NCI-H345 treated with DMSO at 0.1 percent for 48 hours (cell line): ENCODE data around the gene CPEB2.

ENCODE experiments used
- DNase-seq: peaks from one replicate; lab custom pipeline; 2025; ENCODE audit not compliant: unreplicated experiment; lab: John Stamatoyannopoulos, UW

Gene CPEB2

DNA sequence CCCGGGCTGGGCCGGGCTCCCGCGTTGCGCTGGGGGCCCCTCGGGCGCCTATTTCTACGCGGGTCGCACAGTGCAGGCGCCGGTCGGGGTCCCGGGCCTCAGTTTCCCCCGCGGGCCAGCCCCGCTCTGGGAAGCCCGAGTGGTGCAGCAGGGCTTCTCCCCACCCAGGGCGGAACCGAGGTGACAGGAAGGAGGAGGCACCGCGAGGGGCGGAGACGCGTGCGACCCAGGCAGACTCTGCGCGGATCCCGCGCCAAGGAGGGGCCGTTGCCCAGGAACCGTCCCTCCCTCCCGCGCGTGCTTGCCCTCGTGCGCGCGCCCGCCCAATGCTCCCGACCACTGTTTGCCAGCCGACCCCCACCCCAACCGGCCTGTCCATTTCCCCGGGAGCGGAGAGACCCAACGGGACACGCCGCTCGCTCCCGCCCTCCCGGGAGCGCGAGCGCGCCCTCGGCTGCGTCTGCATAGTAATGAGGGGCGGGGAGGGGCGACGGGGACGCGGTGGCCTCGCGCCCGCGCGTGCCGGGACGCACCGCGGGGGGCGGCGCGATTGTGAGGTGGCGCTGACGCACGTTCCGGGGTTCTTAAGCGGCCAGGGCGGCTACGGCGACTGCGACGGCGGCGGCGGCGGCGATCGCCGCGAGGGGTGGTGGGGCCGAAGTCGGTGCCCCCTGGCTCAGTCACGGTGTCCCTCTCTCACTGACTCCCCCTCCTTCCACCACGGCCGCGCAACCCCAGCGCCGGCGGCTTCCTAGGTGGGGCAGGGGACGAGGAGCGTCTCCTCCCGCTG, at the start of gene CPEB2:
Gene CPEB2 (plus strand): TSS at position 613 of the 790 bp plus-strand sequence. CDS start 193 bp downstream, outside the sequence.
- peak; percentile 82 for DNase-seq

DNA sequence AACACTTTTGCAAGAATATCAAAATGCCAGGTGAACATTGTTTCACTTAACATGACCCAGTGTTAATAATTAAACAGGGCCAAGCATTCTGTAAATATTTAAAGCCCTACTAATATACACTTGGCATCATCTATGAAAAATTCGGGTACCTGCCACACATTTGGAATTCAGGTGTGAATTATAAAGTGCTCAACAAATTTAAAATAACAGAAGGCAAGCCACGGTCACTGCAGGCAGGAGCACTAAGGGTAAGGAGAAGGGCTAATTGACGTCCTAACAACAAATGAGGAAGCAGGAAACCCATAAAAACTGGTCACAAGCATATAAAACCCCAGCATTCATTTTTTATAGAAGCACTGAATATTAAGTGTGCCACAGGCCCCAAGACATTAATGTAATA, 43.8 kb upstream of the CPEB2 start:
- no peak for DNase-seq

DNA sequence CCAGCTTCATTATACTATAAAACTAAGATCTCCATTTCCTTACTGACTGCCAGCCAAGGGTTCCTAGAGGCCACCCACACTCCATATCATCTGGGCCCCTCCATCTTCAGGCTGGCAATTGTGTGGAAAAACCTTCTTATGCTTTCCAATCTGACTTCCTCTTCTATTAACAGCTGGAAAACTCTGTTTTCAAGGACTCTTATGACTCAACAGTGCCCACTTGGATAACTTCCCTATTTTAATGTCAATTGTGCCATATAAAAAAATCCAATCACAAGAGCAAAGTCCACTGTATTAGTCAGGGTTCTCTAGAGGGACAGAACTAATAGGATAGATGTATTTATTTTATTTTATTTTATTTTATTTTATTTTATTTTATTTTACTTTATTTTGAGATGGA, 41.0 kb upstream of the CPEB2 start:
- DNase-seq = no peak

GRCh38 chr4:14965071-14965470, 37.2 kb upstream of the CPEB2 start:
- no peak for DNase-seq

DNA sequence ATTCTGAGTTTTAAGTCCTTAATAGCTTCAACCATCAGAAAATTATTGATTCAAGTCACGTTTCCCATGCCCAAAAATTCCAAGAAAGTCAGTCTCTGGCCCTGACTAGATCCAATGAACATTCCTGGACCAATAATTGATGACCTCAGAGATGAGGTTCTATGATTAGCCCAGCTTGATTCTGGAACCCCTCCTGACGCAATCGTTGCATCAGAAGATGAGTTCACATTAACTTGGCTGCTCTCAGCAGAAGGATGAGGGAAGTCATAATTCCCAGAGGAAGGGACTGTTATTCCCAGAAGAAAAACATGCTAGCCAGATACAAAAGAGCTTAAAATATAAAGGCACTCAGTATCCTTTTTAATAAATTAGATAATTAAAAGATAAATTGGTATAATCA, 34.3 kb upstream of the CPEB2 start:
- no peak for DNase-seq

DNA sequence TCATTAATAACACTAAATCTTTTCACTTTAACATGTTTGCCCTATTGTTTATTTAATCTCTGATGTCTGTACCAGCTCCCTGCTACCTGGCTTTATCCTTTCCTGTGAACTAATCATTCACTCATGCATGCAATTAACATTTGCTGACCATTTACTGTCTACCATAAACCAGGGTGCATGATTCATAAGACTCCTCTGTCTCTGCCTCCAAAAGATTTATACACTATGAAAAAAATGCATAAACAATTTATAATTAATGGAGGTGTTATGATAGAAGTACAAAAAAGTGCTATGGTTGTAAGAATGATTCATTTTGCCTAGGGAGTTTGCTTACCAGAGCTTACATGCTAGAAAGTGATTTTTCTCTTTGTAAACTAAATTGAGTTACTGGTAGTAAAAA, 24.5 kb upstream of the CPEB2 start:
- DNase-seq = no peak

GRCh38 chr4:14984448-14984847, 17.8 kb upstream of the CPEB2 start:
- DNase-seq = no peak

DNA sequence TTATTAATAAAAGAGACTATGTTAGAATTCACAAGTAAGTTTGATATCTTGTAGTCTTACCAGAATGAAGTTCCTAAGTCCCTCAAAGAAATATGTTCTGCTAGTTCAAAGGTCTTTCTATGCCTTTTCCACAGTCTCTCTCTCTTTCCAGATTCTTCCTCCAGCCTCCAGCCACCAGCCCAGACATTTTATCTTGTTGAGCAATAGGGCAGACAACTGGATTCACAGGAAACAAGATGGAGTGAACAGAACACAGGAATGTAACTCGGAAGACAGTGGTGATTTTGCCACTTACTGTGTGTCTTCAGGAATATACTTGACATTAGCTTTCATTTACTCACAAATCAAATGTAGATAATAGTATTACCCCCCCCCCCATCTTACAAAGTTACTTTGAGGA, 17.1 kb upstream of the CPEB2 start:
- no peak for DNase-seq

DNA sequence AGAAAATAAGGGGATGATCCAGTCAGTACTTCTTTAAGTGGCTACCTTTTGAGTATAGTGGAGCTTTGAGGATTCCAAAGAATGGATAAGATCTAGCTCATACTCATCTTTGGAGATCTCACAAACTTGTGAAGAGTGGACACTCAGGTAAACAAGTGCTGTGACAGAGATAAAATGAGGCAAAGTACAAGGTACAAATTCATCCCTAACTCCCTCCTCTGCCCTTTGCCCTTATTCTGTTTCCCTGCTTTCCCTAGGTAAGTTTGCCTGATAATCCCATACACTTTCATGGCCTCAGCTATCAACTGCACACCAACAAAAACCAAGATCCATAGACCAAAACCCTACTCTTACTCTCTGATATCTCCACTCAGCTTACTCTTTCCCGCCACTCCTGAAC, 16.4 kb upstream of the CPEB2 start:
- no peak for DNase-seq

DNA sequence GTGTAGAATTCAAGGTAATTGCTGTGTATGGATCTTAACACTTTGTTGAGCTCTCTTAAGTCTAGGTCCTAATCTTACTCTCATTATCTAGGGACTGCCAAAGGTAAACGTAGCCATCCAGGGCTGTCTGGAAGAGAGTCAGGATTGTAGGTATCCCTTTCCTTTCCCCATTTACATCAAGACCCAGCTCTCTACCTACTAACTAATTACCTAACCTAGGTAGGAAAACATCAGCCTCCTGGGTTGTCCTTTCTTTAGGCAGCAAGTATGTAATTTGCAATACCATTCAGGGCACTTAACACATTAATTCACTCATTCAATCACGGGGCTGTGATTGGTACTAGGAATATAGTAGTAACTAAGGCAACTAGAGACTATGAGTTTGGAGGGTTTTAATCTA, 15.2 kb upstream of the CPEB2 start:
- DNase-seq = no peak

- DNase-seq = no peak
Observed at GRCh38 chr4:14990484-14990883, 11.8 kb upstream of the CPEB2 start.

GRCh38 chr4:14994242-14994641, 8.0 kb upstream of the CPEB2 start:
- no peak for DNase-seq

GRCh38 chr4:15001248-15001868, 923 bp upstream of the CPEB2 start:
- DNase-seq = peak; percentile 41

- DNase-seq = peak; percentile 34
Observed at GRCh38 chr4:15002659-15003400, 549 bp downstream of the CPEB2 start.

GRCh38 chr4:15003401-15003890, 1.2 kb downstream of the CPEB2 start:
- no peak for DNase-seq

DNA sequence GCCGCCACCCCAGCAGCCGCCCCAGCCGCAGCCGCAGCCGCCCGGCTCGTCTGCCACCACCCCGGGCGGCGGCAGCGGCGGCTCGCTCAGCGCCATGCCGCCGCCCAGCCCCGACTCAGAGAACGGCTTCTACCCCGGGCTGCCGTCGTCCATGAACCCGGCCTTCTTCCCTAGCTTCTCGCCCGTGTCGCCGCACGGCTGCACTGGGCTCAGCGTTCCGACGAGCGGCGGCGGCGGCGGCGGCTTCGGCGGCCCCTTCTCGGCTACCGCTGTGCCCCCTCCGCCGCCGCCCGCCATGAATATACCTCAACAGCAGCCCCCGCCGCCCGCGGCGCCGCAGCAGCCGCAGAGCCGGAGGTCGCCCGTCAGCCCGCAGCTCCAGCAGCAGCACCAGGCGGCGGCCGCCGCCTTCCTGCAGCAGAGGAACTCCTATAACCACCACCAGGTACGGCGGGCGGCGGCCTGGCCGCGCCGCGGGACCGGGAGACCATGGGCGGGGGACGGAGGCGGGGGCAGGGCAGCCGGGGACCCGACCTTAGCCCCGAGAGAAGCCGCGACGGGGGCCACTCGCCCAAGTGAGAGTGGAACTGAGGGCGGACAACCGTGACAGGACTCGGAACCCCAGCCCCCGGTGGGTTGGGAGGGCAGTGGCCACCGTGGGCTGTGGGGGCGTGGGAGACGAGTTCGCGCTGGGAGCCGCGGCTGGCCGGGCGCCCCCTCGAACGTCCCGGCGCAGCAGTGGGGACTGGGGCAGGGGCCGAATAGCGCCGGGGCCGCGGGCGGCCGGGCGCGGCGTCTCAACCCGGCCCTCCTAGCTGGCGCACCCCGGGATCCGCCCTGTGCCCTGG, 1.8 kb downstream of the CPEB2 start:
- DNase-seq = no peak

GRCh38 chr4:15004739-15005301, 2.5 kb downstream of the CPEB2 start:
- DNase-seq = no peak

DNA sequence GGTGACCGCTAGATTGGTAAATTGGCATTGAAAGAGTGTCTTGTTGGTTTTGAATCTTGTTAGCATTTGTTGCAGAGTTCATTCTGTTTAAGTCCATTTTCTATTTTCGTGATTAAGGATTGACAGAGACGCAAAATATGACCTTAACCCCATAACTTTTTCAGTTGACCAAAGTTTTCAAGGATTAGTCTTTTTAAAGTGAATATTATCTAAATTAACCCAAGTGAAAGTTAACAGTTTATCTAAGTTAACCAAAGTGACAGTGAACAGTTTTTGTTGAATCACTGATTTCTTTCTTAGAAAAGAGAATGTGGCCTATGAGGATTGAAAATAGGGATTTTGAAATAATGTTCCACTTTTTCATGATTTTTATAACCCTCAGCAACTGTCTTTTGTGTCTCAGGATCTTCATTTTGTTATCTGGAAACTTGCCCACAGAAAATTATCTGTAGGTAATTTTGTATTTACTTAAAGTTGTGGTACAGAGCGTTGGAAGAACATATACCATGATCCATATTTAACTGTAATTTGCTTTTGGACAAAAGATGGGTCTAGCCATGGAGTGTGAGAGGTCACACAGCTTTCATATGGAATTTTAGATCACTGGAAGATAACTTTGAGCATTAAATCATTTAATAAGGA, 3.3 kb downstream of the CPEB2 start:
- DNase-seq = no peak

DNA sequence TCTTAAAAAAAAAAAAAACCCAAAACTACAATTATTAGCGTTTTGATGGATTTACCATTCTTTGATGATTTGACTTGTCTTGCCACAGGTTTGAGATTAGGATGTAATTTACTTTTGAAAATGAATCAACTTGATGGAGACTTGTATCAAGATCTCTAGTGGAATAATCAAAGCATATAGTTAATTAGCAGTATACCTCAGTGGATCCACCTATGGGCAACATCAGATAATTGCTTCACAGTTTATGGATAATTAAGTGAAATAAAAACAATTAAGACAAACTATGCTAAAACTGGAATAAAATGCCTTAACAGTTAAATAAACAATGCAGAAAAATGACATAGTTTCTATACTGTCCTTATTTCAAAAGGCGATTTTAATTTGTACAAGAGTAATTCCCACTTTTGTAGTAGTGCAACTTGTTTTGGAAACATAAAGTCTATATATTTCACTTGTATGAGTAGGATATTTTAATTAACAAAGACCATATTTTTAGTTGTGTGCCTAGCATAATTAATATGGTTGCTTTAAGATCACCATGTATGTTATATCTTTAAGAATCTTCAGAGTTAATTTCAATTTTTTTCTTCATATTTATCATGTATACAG, 4.2 kb downstream of the CPEB2 start:
- no peak for DNase-seq

DNA sequence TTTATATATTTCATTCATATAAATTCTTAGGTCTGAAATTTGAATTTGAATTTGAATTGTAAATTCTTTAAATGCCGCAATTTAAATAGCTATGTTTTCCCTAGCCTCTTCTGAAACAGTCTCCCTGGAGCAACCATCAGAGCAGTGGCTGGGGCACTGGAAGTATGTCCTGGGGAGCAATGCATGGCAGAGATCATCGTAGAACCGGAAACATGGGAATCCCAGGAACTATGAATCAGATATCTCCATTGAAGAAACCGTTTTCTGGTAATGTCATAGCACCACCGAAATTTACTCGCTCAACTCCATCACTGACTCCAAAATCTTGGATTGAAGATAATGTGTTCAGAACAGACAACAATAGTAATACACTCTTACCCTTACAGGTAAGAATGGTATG, 4.9 kb downstream of the CPEB2 start:
- DNase-seq = no peak
